Endothelial cell of umbilical vein (primary cell): Measurements from ENCODE around the gene TTLL12. TPM values are rescaled to one million over a fixed set of nuclear protein-coding genes. Genes with fewer than 3 reads are reported as not detected.

ENCODE experiments used
- BruUV-seq: library from RNA; stranded (reverse); fragments of 400-500 nt; replicated peaks from 2 replicates; lab custom pipeline; 2021; lab: Mats Ljungman, UMichigan
- CTCF ChIA-PET: fragments of 300-600, 350-600 bp; sonication (Branson Sonifier 250); formaldehyde crosslinking; loops from one replicate; lab custom pipeline; 2021; ENCODE audit warnings: antibody characterized with exemption, inconsistent platforms; lab: Charles Lee
- POLR2A ChIA-PET: fragments of 300-600, 350-600 bp; sonication (Branson Sonifier 250); formaldehyde crosslinking; loops from one replicate; lab custom pipeline; 2021; ENCODE audit warnings: antibody characterized with exemption, inconsistent platforms; lab: Charles Lee
- DNase-seq: peaks from one replicate; pipeline ENCODE4 v3.0.0-alpha.2; 2011; ENCODE audit warnings: low read depth, low spot score
- FAIRE-seq: peaks from 2 replicates; lab custom pipeline; 2011; peaks lifted over from hg19 to GRCh38; lab: Jason Lieb, UNC
- H2AFZ ChIP-seq: 2 replicates; pipeline ENCODE4 v1.6.0; 2012; ENCODE audit warnings: low read depth, low read length, control low read depth, inconsistent platforms
- H3K27ac ChIP-seq: 2 replicates; pipeline ENCODE4 v1.5.1; 2011; ENCODE audit warnings: low read depth, mild to moderate bottlenecking, control low read depth, low read length, moderate library complexity; ENCODE audit not compliant: insufficient read depth
- H3K27me3 ChIP-seq, 2 experiments: 2 replicates each; pipeline versions ENCODE4 v1.6.0 to v1.6.1; 2011; ENCODE audit warnings: low read length in 2 of 2, mixed read lengths in 1 of 2; ENCODE audit not compliant: control insufficient read depth in 2 of 2, insufficient read depth in 2 of 2
- H3K36me3 ChIP-seq, 2 experiments: 2 replicates in 1 of 2; 3 replicates in 1 of 2; pipeline ENCODE4 v1.5.1; 2011; ENCODE audit warnings: low read length in 2 of 2, mild to moderate bottlenecking in 1 of 2, moderate library complexity in 1 of 2; ENCODE audit not compliant: control insufficient read depth in 2 of 2, insufficient read depth in 2 of 2; ENCODE audit errors: extremely low read depth in 1 of 2
- H3K4me1 ChIP-seq: 3 replicates; pipeline ENCODE4 v1.5.1; 2011; ENCODE audit warnings: mild to moderate bottlenecking, low read length; ENCODE audit not compliant: control insufficient read depth, insufficient read depth; ENCODE audit errors: extremely low read depth
- H3K4me2 ChIP-seq: 2 replicates; pipeline ENCODE4 v1.6.1; 2011; ENCODE audit warnings: low read length, control low read depth, mixed read lengths; ENCODE audit not compliant: insufficient read depth
- H3K4me3 ChIP-seq, 3 experiments: fragments of 200-600 bp in 1 of 3; sonication (generic), shearing (Covaris generic) in 1 of 3; replicated peaks in 1 of 3; 2 replicates each; pipeline ENCODE4 v1.5.1; 2011 to 2016; ENCODE audit warnings: control low read depth in 3 of 3, low read length in 3 of 3, mild to moderate bottlenecking in 2 of 3, inconsistent platforms in 1 of 3, low read depth in 1 of 3, moderate library complexity in 1 of 3; ENCODE audit not compliant: insufficient read depth in 1 of 3
- H3K79me2 ChIP-seq: 2 replicates; pipeline ENCODE4 v1.6.0; 2012; ENCODE audit warnings: low read length, inconsistent platforms; ENCODE audit not compliant: control insufficient read depth, insufficient read depth
- H3K9ac ChIP-seq: replicated peaks from 2 replicates; pipeline ENCODE3; 2011; ENCODE audit warnings: low read length, control low read depth; ENCODE audit not compliant: insufficient read depth; ENCODE audit errors: extremely low read depth
- H3K9me1 ChIP-seq: replicated peaks from 3 replicates; pipeline ENCODE4 v1.6.0; 2011; ENCODE audit warnings: mild to moderate bottlenecking, low read length; ENCODE audit not compliant: control insufficient read depth, insufficient read depth; ENCODE audit errors: extremely low read depth
- H3K9me3 ChIP-seq: replicated peaks from 2 replicates; pipeline ENCODE4 v1.5.1; 2012; ENCODE audit warnings: low read length, inconsistent platforms; ENCODE audit not compliant: control insufficient read depth, insufficient read depth
- H4K20me1 ChIP-seq: replicated peaks from 2 replicates; pipeline ENCODE3; 2011; ENCODE audit warnings: mild to moderate bottlenecking, low read length; ENCODE audit not compliant: control insufficient read depth, insufficient read depth; ENCODE audit errors: extremely low read depth
- CTCF ChIP-seq, 2 donors: IDR thresholded peaks; 1 replicate in 1 of 2; 2 replicates in 1 of 2; pipeline ENCODE4 v1.5.1; 2011; ENCODE audit warnings: low read length in 2 of 2, mild to moderate bottlenecking in 2 of 2, moderate library complexity in 2 of 2, control low read depth in 1 of 2, inconsistent platforms in 1 of 2, low read depth in 1 of 2; ENCODE audit not compliant: insufficient read depth in 1 of 2; ENCODE audit errors: extremely low read depth in 1 of 2
- EZH2 ChIP-seq: IDR thresholded peaks from 2 replicates; pipeline ENCODE4 v1.6.1; 2012; ENCODE audit warnings: borderline replicate concordance, low read depth, mild to moderate bottlenecking, moderate library complexity, low read length, inconsistent platforms; ENCODE audit not compliant: severe bottlenecking
- FOS ChIP-seq: IDR thresholded peaks from 2 replicates; pipeline ENCODE4 v1.6.1; 2011; ENCODE audit warnings: mild to moderate bottlenecking, low read length, moderate library complexity, borderline replicate concordance; ENCODE audit not compliant: insufficient read depth
- GATA2 ChIP-seq: IDR thresholded peaks from 2 replicates; pipeline ENCODE4 v1.7.0; 2011; ENCODE audit warnings: low read depth, mild to moderate bottlenecking, moderate library complexity, mixed read lengths, low read length; ENCODE audit not compliant: insufficient read length, insufficient read depth
- JUN ChIP-seq: IDR thresholded peaks from 2 replicates; pipeline ENCODE4 v1.6.1; 2011; ENCODE audit warnings: borderline replicate concordance, low read depth; ENCODE audit not compliant: insufficient read length, insufficient read depth
- MYC ChIP-seq: IDR thresholded peaks from one replicate; pipeline ENCODE4 v1.6.1; 2011; ENCODE audit warnings: mild to moderate bottlenecking, low read depth, low read length
- POLR2A ChIP-seq: IDR thresholded peaks from 2 replicates; pipeline ENCODE4 v1.6.1; 2012; ENCODE audit warnings: low read depth, mild to moderate bottlenecking, control low read depth, low read length
- POLR2AphosphoS5 ChIP-seq: IDR thresholded peaks from 2 replicates; pipeline ENCODE4 v1.6.1; 2012; ENCODE audit warnings: low read depth, mild to moderate bottlenecking, control low read depth, low read length, moderate library complexity; ENCODE audit not compliant: insufficient read depth
- dilution Hi-C: fragments of 300-500 bp; cut with MboI; formaldehyde crosslinking; loops from one replicate; pipeline ENCODE4 v1.15.0; 2019; ENCODE audit warnings: low sequenced_read_pairs; ENCODE audit not compliant: extremely low pct_ligation_motif_present
- intact Hi-C: fragments of 100-400 bp; cut with micrococcal nuclease; formaldehyde crosslinking; loops from one replicate; pipeline ENCODE4 v1.10.0; 2022
- polyA plus RNA-seq, 4 experiments: library from polyadenylated mRNA; depleted of rRNA in 3 of 4; stranded (reverse) in 3 of 4; unstranded in 1 of 4; fragments of >200 nt; gene quantifications; 2 replicates each; pipeline versions ENCODE4 v1.2.1 to v1.2.3, GENCODE V29; 2011 to 2012; ENCODE audit warnings: missing spikeins in 1 of 4
- total RNA-seq: library from RNA; stranded (reverse); gene quantifications from 2 replicates; pipeline ENCODE4 v1.2.3, GENCODE V29; 2021
- TF ChIP-seq, protein P1 (sequence below): IDR thresholded peaks from 2 replicates; pipeline ENCODE4 v1.6.1; 2011; ENCODE audit not compliant: insufficient read depth, insufficient read length

TTLL12 gene
- total and polyA plus RNA-seq, 2 donors (not counting 3 experiments of a cell fraction or from before 2014, with no cell fraction given): 26.2 to 36.5 TPM

GRCh38 chr22:43154887-43155536 is 31.9 kb downstream of the TTLL12 start:
- no TSS peak for BruUV-seq
- H3K27me3 ChIP-seq: no peaks in the 10 kb centered on the region
- dilution Hi-C loops: no loop called here
- TF ChIP-seq MYC: no peak
- TF ChIP-seq FOS: no peak
- TF ChIP-seq, protein P1, sequence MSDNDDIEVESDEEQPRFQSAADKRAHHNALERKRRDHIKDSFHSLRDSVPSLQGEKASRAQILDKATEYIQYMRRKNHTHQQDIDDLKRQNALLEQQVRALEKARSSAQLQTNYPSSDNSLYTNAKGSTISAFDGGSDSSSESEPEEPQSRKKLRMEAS: no peak
- TF ChIP-seq POLR2AphosphoS5: no peak
- no peak for TF ChIP-seq EZH2
- no peak for TF ChIP-seq GATA2
- no peak for TF ChIP-seq CTCF (IDR thresholded peaks at IDR 0.05; ENCODE audit: extremely low read depth in 1 of 2, insufficient read depth in 1 of 2, low read depth in 1 of 2, low read length in 2 of 2)
- no peak for TF ChIP-seq JUN
- no peak for TF ChIP-seq POLR2A
- peaks cover 0 to 8% of the 10 kb centered on the region in 2 experiments for H3K36me3 ChIP-seq
- no peaks in the 10 kb centered on the region for H3K9me3 ChIP-seq
- POLR2A ChIA-PET: no interaction called here
- intact Hi-C loops: no loop called here
- no peak overlapping the region for H3K27ac ChIP-seq
- H2AFZ ChIP-seq: no peak overlapping the region
- H3K9me1 ChIP-seq: no peaks in the 10 kb centered on the region
- H3K4me1 ChIP-seq: peaks cover 3% of the 10 kb centered on the region
- no peak overlapping the region for H3K4me3 ChIP-seq
- no peak overlapping the region for H3K4me2 ChIP-seq
- DNase-seq (no peak), FAIRE-seq (no peak)
- H4K20me1 ChIP-seq: no peaks in the 10 kb centered on the region
- H3K79me2 ChIP-seq: peaks cover 64% of the 10 kb centered on the region
- H3K9ac ChIP-seq: no peak overlapping the region
- CTCF ChIA-PET: interaction anchor here (0.7 kb wide), 1 partner anchor 12 kb away, joined by 4 read pairs; no protein-coding TSS in a partner anchor
